Parathyroid adenoma (tissue), 2 donors: ENCODE measurements around the gene GNAT3.

Experiments used
- H2AFZ ChIP-seq: fragments of 300-600 bp; sonication (generic); one replicate; pipeline ENCODE4 v1.7.0; 2017; ENCODE audit warnings: antibody characterized with exemption, mild to moderate bottlenecking
- H3K27ac ChIP-seq: fragments of 300-600 bp; sonication (generic); one replicate; pipeline ENCODE4 v1.7.0; 2017
- H3K27me3 ChIP-seq: fragments of 300-600 bp; sonication (generic); one replicate; pipeline ENCODE4 v1.7.0; 2017; ENCODE audit warnings: low read length; ENCODE audit not compliant: control insufficient read depth, insufficient read depth
- H3K36me3 ChIP-seq: fragments of 300-600 bp; sonication (generic); one replicate; pipeline ENCODE4 v1.7.0; 2017; ENCODE audit warnings: low read length; ENCODE audit not compliant: control insufficient read depth, insufficient read depth
- H3K4me1 ChIP-seq: fragments of 300-600 bp; sonication (generic); one replicate; pipeline ENCODE4 v1.7.0; 2017; ENCODE audit warnings: control low read depth
- H3K4me2 ChIP-seq: fragments of 300-600 bp; sonication (generic); one replicate; pipeline ENCODE4 v1.7.0; 2017; ENCODE audit warnings: low read length
- H3K4me3 ChIP-seq: fragments of 300-600 bp; sonication (generic); one replicate; pipeline ENCODE4 v1.7.0; 2017; ENCODE audit warnings: low read depth, low read length
- H3K79me2 ChIP-seq: fragments of 300-600 bp; sonication (generic); one replicate; pipeline ENCODE4 v1.7.0; 2017; ENCODE audit warnings: control low read depth
- H3K9ac ChIP-seq: fragments of 300-600 bp; sonication (generic); one replicate; pipeline ENCODE4 v1.7.0; 2017; ENCODE audit warnings: mild to moderate bottlenecking
- H3K9me3 ChIP-seq: fragments of 300-600 bp; sonication (generic); one replicate; pipeline ENCODE4 v1.7.0; 2017; ENCODE audit warnings: low read length; ENCODE audit not compliant: control insufficient read depth
- CTCF ChIP-seq: fragments of 300-600 bp; sonication (generic); IDR thresholded peaks from one replicate; pipeline ENCODE4 v1.7.0; 2017; ENCODE audit warnings: antibody characterized with exemption, mild to moderate bottlenecking
- donor health status: primary hyperparathyroidism.

Gene GNAT3

GRCh38 chr7:80548840-80549530 lies 37.1 kb upstream of the GNAT3 start:
- Histone ChIP-seq H3K27ac (no peak overlapping the region), H2AFZ (no peak overlapping the region), H3K4me2 (no peak overlapping the region), H3K9ac (no peak overlapping the region), H3K27me3 (no peaks in the 10 kb centered on the region), H3K9me3 (no peaks in the 10 kb centered on the region), H3K4me1 (no peaks in the 10 kb centered on the region), H3K36me3 (no peaks in the 10 kb centered on the region), H3K4me3 (no peak overlapping the region), H3K79me2 (no peaks in the 10 kb centered on the region)
- TF ChIP-seq CTCF = no peak

GRCh38 chr7:80542398-80542797 lies 30.5 kb upstream of the GNAT3 start:
- H2AFZ ChIP-seq = no peak overlapping the region
- H3K9ac ChIP-seq = no peak overlapping the region
- no peaks in the 10 kb centered on the region for H3K79me2 ChIP-seq
- H3K4me1 ChIP-seq = no peaks in the 10 kb centered on the region
- no peak for TF ChIP-seq CTCF
- no peak overlapping the region for H3K4me2 ChIP-seq
- H3K27me3 ChIP-seq = no peaks in the 10 kb centered on the region
- H3K9me3 ChIP-seq = no peaks in the 10 kb centered on the region
- no peak overlapping the region for H3K4me3 ChIP-seq
- no peak overlapping the region for H3K27ac ChIP-seq
- H3K36me3 ChIP-seq = no peaks in the 10 kb centered on the region

GRCh38 chr7:80540836-80541235 lies 29.0 kb upstream of the GNAT3 start:
- Histone ChIP-seq H3K4me3 (no peak overlapping the region), H3K9ac (no peak overlapping the region), H3K4me1 (no peaks in the 10 kb centered on the region), H3K79me2 (no peaks in the 10 kb centered on the region), H3K4me2 (no peak overlapping the region), H3K27ac (no peak overlapping the region), H3K27me3 (no peaks in the 10 kb centered on the region), H3K9me3 (no peaks in the 10 kb centered on the region), H2AFZ (no peak overlapping the region), H3K36me3 (no peaks in the 10 kb centered on the region)
- no peak for TF ChIP-seq CTCF

- H2AFZ ChIP-seq = no peak overlapping the region
- no peak overlapping the region for H3K27ac ChIP-seq
- H3K4me2 ChIP-seq = no peak overlapping the region
- no peaks in the 10 kb centered on the region for H3K4me1 ChIP-seq
- TF ChIP-seq CTCF = no peak
- H3K4me3 ChIP-seq = no peak overlapping the region
- no peak overlapping the region for H3K9ac ChIP-seq
- H3K9me3 ChIP-seq = no peaks in the 10 kb centered on the region
- H3K79me2 ChIP-seq = no peaks in the 10 kb centered on the region
- no peaks in the 10 kb centered on the region for H3K36me3 ChIP-seq
- no peaks in the 10 kb centered on the region for H3K27me3 ChIP-seq
Measured at GRCh38 chr7:80537091-80537490, 25.2 kb upstream of the GNAT3 start.

GRCh38 chr7:80536426-80536825 lies 24.6 kb upstream of the GNAT3 start:
- H3K79me2 ChIP-seq = no peaks in the 10 kb centered on the region
- no peak overlapping the region for H3K4me2 ChIP-seq
- H3K4me1 ChIP-seq = no peaks in the 10 kb centered on the region
- no peak overlapping the region for H2AFZ ChIP-seq
- no peak for TF ChIP-seq CTCF
- H3K27ac ChIP-seq = no peak overlapping the region
- no peaks in the 10 kb centered on the region for H3K9me3 ChIP-seq
- H3K4me3 ChIP-seq = no peak overlapping the region
- H3K9ac ChIP-seq = no peak overlapping the region
- no peaks in the 10 kb centered on the region for H3K36me3 ChIP-seq
- H3K27me3 ChIP-seq = no peaks in the 10 kb centered on the region
